Measurements from ENCODE around the gene NEK11.

The NEK11 gene

DNA sequence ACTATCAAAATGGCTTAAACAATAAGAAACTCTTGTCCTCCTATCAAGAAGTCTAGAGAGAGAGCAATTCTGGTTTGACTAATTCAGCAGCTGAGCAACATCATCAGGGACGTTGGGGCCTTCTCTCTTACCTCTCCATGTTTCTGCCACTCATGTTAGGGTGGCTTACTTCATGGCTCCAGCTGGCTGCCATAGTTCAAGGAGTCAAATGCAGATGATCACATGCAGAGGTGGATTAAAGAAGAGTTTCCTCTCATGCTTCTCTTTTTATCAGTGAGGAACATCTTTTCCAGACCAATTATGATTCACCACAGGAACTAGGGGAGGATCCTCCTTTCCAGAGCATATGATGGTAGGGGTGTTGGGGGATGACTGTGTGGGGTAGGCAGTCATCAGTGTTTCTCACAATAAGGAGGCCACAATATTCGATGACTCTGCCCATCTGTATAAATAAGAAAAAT is 45.5 kb downstream of the NEK11 start:
- H3K4me3 ChIP-seq (ENCODE audit: insufficient read length, low read depth): no peak overlapping the region
- TF ChIP-seq ZNF274 (IDR thresholded peaks at IDR 0.05; ENCODE audit: low read depth, low read length): no peak
- no peak for TF ChIP-seq SUZ12 (IDR thresholded peaks at IDR 0.05; ENCODE audit: extremely low read depth, insufficient read depth, insufficient read length)
- no peak for TF ChIP-seq YY1 (IDR thresholded peaks at IDR 0.05; ENCODE audit: insufficient read depth, insufficient read length)
- H3K4me1 ChIP-seq (ENCODE audit: insufficient read depth, insufficient read length): no peaks in the 10 kb centered on the region
- H3K9me3 ChIP-seq (ENCODE audit: insufficient read depth, low read length): no peaks in the 10 kb centered on the region
- H3K9ac ChIP-seq (ENCODE audit: insufficient read length, low read depth): no peak overlapping the region
- H3K27me3 ChIP-seq (ENCODE audit: insufficient read depth, insufficient read length): no peaks in the 10 kb centered on the region
- no peaks in the 10 kb centered on the region for H3K36me3 ChIP-seq (ENCODE audit: insufficient read depth, insufficient read length, low read length)
- DNase-seq (ENCODE audit: low read depth, low spot score): no peak

DNA sequence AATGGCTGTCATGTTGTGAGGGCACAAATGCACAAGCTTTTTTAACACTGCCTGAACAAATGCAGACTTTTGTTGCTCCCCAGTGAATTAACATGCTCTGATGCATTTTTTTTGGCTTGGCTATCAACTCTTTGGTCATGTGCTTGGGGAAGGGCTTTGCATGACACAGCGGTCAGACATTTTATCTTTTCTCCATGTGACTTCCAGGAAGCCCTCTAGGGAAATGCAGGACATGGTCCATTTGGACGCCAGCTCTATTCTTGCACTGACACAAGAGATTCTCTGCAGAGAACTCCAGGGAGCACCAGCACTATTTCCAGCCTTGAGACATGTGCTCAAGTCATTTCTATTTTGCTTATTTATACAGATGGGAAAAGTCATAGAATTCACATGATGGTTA is 46.2 kb downstream of the NEK11 start:
- no peaks in the 10 kb centered on the region for H3K9me3 ChIP-seq (ENCODE audit: insufficient read depth, low read length)

DNA sequence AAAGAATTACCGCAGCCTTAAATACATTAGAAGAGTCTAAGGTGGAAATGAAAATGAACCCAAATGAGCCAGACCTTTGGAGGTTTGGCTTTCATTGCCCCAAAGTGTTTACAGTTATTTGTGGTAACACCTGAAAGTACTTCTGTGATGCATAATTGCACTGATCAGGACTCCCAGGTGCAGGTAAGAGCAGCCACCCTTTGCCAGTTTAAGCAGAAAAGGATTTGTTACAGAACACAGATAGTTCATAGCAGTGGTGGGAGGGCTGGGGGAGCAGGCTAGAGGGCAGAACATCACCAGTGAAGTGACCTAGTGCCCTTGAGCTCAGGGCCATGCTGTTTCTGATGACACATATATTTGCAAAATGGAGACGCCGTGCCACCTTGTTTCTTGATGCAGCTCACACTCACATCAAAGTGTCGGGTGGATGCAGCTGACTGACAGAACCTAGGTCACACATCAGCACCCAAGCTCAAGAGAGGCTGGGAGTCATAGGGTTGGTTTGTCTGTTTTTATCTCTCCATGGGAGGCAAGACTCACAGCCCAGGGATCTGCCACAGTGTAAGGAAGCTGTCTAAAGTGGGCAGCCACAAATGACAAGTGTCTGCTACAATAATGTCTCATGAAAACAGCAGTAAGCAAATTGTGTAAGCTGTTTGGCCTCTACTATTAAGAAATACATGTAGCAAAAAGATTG is 49.1 kb downstream of the NEK11 start:
- Histone ChIP-seq H3K9ac (ENCODE audit: insufficient read length, low read depth) (no peak overlapping the region), H3K4me1 (ENCODE audit: insufficient read depth, insufficient read length) (no peaks in the 10 kb centered on the region), H3K27me3 (ENCODE audit: insufficient read depth, insufficient read length) (no peaks in the 10 kb centered on the region), H3K9me3 (ENCODE audit: insufficient read depth, low read length) (no peaks in the 10 kb centered on the region), H3K36me3 (ENCODE audit: insufficient read depth, insufficient read length, low read length) (no peaks in the 10 kb centered on the region), H3K4me3 (ENCODE audit: insufficient read length, low read depth) (no peak overlapping the region)
- TF ChIP-seq SUZ12 (IDR thresholded peaks at IDR 0.05; ENCODE audit: extremely low read depth, insufficient read depth, insufficient read length): no peak
- no peak for TF ChIP-seq YY1 (IDR thresholded peaks at IDR 0.05; ENCODE audit: insufficient read depth, insufficient read length)
- no peak for TF ChIP-seq ZNF274 (IDR thresholded peaks at IDR 0.05; ENCODE audit: low read depth, low read length)
- no peak for DNase-seq (ENCODE audit: low read depth, low spot score)

More for the DNA sequence above, 46.2 kb downstream of the NEK11 start:
- H3K4me3 ChIP-seq (ENCODE audit: insufficient read length, low read depth): no peak overlapping the region
- TF ChIP-seq ZNF274 (IDR thresholded peaks at IDR 0.05; ENCODE audit: low read depth, low read length) (no peak), YY1 (IDR thresholded peaks at IDR 0.05; ENCODE audit: insufficient read depth, insufficient read length) (no peak), SUZ12 (IDR thresholded peaks at IDR 0.05; ENCODE audit: extremely low read depth, insufficient read depth, insufficient read length) (no peak)
- H3K36me3 ChIP-seq (ENCODE audit: insufficient read depth, insufficient read length, low read length): no peaks in the 10 kb centered on the region
- no peaks in the 10 kb centered on the region for H3K27me3 ChIP-seq (ENCODE audit: insufficient read depth, insufficient read length)
- H3K9ac ChIP-seq (ENCODE audit: insufficient read length, low read depth): no peak overlapping the region
- no peak for DNase-seq (ENCODE audit: low read depth, low spot score)
- no peaks in the 10 kb centered on the region for H3K4me1 ChIP-seq (ENCODE audit: insufficient read depth, insufficient read length)

DNA sequence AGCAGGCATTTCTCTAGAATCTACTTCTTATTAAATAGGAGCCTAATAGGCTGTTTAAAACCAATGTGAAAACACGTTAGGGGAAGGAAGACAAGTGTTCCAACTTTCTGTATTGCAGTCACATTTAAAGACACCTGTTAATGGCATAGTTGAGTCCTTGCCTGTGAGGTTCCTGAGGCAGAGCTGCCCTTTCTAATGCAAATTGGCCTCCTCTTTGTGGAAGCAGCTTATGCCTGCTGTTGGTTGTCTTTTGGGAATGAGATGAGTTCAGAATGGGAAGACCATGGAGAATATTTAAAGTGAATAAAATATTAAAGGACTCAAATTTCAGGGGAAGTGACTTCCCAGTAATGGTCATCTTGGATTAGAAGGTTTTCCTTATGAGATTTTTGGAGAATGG is 51.2 kb downstream of the NEK11 start:
- Histone ChIP-seq H3K4me3 (ENCODE audit: insufficient read length, low read depth) (no peak overlapping the region), H3K4me1 (ENCODE audit: insufficient read depth, insufficient read length) (no peaks in the 10 kb centered on the region), H3K27me3 (ENCODE audit: insufficient read depth, insufficient read length) (no peaks in the 10 kb centered on the region), H3K9me3 (ENCODE audit: insufficient read depth, low read length) (no peaks in the 10 kb centered on the region), H3K36me3 (ENCODE audit: insufficient read depth, insufficient read length, low read length) (no peaks in the 10 kb centered on the region), H3K9ac (ENCODE audit: insufficient read length, low read depth) (no peak overlapping the region)
- DNase-seq (ENCODE audit: low read depth, low spot score): peak; percentile 63
- TF ChIP-seq SUZ12 (IDR thresholded peaks at IDR 0.05; ENCODE audit: extremely low read depth, insufficient read depth, insufficient read length): no peak
- no peak for TF ChIP-seq YY1 (IDR thresholded peaks at IDR 0.05; ENCODE audit: insufficient read depth, insufficient read length)
- no peak for TF ChIP-seq ZNF274 (IDR thresholded peaks at IDR 0.05; ENCODE audit: low read depth, low read length)

DNA sequence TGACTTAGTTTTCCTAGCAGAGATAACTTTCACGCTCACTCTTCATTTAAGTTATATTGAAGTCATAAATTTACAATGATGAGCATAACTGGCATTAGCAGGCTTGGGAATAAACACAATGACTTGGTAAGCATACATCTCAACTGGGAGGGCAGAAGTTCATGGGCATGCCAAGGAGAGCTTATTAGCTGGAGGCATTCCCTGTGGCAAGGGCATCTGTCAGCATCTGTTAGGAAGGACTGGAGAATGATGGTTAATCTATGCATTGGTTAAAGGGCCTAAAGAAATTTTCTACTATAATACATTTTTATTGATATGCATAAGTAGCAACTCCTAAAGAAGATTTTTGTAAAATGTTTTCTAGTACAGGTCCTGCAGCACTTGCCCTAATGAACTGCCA is 52.4 kb downstream of the NEK11 start:
- TF ChIP-seq YY1 (IDR thresholded peaks at IDR 0.05; ENCODE audit: insufficient read depth, insufficient read length) (no peak), SUZ12 (IDR thresholded peaks at IDR 0.05; ENCODE audit: extremely low read depth, insufficient read depth, insufficient read length) (no peak), ZNF274 (IDR thresholded peaks at IDR 0.05; ENCODE audit: low read depth, low read length) (no peak)
- H3K36me3 ChIP-seq (ENCODE audit: insufficient read depth, insufficient read length, low read length): no peaks in the 10 kb centered on the region
- no peaks in the 10 kb centered on the region for H3K4me1 ChIP-seq (ENCODE audit: insufficient read depth, insufficient read length)
- no peak overlapping the region for H3K9ac ChIP-seq (ENCODE audit: insufficient read length, low read depth)
- H3K4me3 ChIP-seq (ENCODE audit: insufficient read length, low read depth): no peak overlapping the region
- H3K27me3 ChIP-seq (ENCODE audit: insufficient read depth, insufficient read length): no peaks in the 10 kb centered on the region
- H3K9me3 ChIP-seq (ENCODE audit: insufficient read depth, low read length): no peaks in the 10 kb centered on the region
- DNase-seq (ENCODE audit: low read depth, low spot score): no peak

DNA sequence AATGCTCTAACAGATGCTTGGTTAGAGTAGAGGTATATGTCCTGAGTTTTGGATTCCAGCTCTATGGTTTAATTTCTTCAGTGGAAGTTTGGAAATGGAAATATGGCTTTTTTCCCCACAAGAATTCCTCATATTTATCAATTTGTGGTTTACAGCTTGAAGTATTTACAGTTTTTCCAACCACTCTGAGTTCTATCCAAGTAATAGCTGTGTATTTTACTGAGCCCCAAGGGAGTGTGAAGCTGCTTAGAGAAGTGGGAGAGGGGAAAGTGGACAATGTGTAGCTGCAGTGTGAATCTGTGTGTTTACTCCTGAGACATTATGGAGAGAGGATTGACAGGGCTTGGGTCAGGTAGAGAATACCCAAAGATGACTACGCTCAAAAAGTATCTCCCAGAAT is 54.5 kb downstream of the NEK11 start:
- no peak overlapping the region for H3K9ac ChIP-seq (ENCODE audit: insufficient read length, low read depth)
- TF ChIP-seq YY1 (IDR thresholded peaks at IDR 0.05; ENCODE audit: insufficient read depth, insufficient read length): no peak
- no peak for TF ChIP-seq ZNF274 (IDR thresholded peaks at IDR 0.05; ENCODE audit: low read depth, low read length)
- TF ChIP-seq SUZ12 (IDR thresholded peaks at IDR 0.05; ENCODE audit: extremely low read depth, insufficient read depth, insufficient read length): no peak
- no peaks in the 10 kb centered on the region for H3K4me1 ChIP-seq (ENCODE audit: insufficient read depth, insufficient read length)
- no peaks in the 10 kb centered on the region for H3K9me3 ChIP-seq (ENCODE audit: insufficient read depth, low read length)
- no peak for DNase-seq (ENCODE audit: low read depth, low spot score)
- no peaks in the 10 kb centered on the region for H3K27me3 ChIP-seq (ENCODE audit: insufficient read depth, insufficient read length)
- H3K36me3 ChIP-seq (ENCODE audit: insufficient read depth, insufficient read length, low read length): no peaks in the 10 kb centered on the region
- no peak overlapping the region for H3K4me3 ChIP-seq (ENCODE audit: insufficient read length, low read depth)

DNA sequence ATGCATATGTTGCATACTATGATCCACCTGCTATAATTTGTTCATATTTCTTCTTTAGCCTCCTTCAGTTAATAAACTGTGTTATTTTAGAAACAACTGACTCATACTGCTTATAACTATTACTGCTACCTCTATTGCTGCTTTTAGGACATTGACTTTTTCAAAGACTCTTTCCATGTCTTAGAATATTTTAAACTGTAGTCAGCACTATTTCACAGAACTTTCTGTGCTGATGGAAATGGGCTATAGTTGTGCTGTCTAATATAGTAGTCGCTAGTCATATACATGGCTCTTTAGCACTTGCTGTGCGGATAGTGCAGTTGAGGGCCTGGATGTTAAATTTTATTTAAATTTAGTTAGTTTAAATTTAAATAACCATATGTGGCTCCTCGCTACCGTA is 55.6 kb downstream of the NEK11 start:
- Histone ChIP-seq H3K36me3 (ENCODE audit: insufficient read depth, insufficient read length, low read length) (no peaks in the 10 kb centered on the region), H3K4me1 (ENCODE audit: insufficient read depth, insufficient read length) (no peaks in the 10 kb centered on the region), H3K27me3 (ENCODE audit: insufficient read depth, insufficient read length) (no peaks in the 10 kb centered on the region), H3K4me3 (ENCODE audit: insufficient read length, low read depth) (no peak overlapping the region), H3K9ac (ENCODE audit: insufficient read length, low read depth) (no peak overlapping the region), H3K9me3 (ENCODE audit: insufficient read depth, low read length) (no peaks in the 10 kb centered on the region)
- TF ChIP-seq YY1 (IDR thresholded peaks at IDR 0.05; ENCODE audit: insufficient read depth, insufficient read length): no peak
- no peak for TF ChIP-seq SUZ12 (IDR thresholded peaks at IDR 0.05; ENCODE audit: extremely low read depth, insufficient read depth, insufficient read length)
- TF ChIP-seq ZNF274 (IDR thresholded peaks at IDR 0.05; ENCODE audit: low read depth, low read length): no peak
- no peak for DNase-seq (ENCODE audit: low read depth, low spot score)

Data from NT2/D1 (cell line).